HG02884 (cell line): ENCODE results near the gene PSME2.

Experiments
- ATAC-seq: cut with Tn5 transposase; IDR thresholded peaks from one replicate; pipeline ENCODE4 v1.9.1; 2021; ENCODE audit warnings: mild to moderate bottlenecking, moderate library complexity; ENCODE audit not compliant: unreplicated experiment

Gene PSME2

DNA sequence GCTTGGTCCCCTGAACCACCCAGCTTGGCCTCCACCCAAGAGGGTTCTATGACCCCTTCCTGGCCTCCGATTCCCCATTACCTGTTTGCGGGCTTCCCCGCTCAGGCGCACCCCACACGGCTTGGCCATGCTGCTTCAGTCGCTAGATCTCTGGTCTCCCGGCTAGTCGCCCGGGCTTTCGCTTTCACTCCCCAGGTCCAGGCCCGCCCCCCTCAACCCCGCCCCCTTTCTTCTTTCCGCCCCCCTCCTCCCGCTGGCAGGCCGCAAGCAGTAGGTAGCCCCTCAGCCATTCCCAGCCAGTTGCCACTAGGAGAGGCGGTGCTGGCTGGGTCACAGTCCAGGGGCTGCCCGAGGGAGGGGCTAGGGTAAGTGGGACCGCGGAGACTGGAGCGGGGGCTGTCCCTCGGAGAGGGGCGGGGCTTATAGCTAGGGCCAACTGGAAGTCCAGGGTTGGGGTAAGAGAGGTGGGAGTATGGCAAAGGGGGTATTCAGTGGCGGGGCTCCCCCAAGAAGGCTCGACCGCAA is at the start of gene PSME2:
Gene PSME2, minus strand, starts transcription at position 158 of the 525 bp plus-strand sequence. Its CDS starts 29 bp downstream, at position 129.
- ATAC-seq: peak; percentile 49

DNA sequence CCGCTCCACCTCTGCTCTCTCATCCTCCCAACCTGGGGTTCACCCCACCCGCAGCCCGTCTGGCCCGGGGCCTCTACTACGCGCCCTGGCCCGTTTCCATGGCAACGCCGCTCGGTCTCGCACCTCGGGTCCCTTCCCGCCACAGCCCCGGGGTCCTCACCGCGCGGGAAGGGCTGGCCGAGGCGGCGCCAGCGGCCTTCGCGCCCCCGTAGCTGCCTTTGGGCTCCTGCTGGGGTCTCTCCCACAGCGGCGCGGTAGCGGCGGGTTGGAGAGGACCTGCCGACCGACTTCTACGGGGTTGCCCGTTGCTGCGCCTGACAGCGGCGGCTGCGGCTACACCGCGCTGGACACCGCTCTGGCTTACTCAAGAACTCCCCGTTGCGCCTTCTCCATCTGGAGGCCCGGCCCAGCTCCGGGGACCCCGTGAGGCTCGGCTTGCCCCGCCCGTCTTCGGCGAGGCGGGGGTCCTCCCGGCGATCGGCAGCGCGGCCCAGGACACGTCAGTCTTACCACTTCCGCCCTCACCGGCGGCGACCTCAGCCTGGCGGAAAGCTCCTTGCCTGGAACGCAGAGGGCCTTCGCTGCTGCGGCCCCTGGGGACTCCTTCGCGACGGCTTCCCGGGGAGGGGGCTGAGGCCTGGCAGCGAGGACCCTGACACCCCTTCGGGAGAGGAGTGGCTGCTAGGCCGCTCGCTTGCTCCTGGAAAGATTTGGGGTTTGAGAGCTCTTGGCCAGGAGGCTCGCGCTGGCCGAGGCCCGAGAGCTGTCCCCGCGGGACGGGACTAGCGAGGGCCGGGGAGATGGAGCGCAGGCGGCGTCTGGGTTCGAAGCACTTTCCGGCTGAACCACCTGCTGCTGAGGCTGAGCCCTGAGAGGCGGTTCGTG is 49.0 kb upstream of the PSME2 start, which contains the start of gene TM9SF1:
Gene TM9SF1, minus strand, starts transcription at position 256 of the 885 bp plus-strand sequence. CDS start 422 bp downstream, outside the sequence.
- peak; percentile 69 for ATAC-seq

- ATAC-seq: no peak
These were observed 48.4 kb upstream of the PSME2 start for GRCh38 chr14:24194873-24195185.

DNA sequence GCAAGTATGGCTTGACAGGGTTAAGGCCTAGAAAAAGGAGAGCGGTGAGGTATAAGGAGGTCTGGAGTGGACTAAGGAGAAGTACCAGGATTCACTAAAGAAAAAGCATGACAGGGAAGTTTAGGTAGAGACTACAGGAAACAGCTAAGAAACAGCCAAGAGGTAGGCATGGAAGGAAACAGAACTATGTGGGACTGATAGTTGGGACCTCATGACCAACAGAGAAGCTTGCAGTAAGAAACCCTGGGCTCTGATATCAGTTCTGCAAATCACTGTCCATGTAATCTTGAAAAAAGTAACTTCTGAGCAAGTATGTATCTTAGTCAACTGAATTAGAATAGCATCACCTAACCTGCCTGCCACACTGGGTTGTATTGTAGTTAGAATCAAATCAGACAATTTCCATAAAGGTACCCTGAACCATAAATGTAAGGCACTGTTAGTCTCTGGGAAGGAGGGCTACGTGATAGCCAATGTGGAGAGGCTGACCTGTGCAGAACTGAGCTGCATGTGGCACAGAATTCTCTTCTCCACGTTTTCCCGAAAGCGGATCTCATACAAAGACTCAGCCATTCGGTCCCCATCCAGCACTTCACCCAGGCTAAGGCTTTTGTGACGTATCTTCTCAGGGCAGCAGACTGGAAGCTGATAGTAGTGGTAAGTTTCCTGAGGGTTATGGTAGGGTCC is 47.9 kb upstream of the PSME2 start:
- no peak for ATAC-seq

- no peak for ATAC-seq
These were observed 46.5 kb upstream of the PSME2 start for GRCh38 chr14:24192933-24193332.

- no peak for ATAC-seq
These were observed 44.0 kb upstream of the PSME2 start for GRCh38 chr14:24190416-24190815.

GRCh38 chr14:24189460-24189859 is 43.0 kb upstream of the PSME2 start:
- ATAC-seq: no peak

- ATAC-seq: no peak
These were observed 42.6 kb upstream of the PSME2 start for GRCh38 chr14:24189059-24189375.

DNA sequence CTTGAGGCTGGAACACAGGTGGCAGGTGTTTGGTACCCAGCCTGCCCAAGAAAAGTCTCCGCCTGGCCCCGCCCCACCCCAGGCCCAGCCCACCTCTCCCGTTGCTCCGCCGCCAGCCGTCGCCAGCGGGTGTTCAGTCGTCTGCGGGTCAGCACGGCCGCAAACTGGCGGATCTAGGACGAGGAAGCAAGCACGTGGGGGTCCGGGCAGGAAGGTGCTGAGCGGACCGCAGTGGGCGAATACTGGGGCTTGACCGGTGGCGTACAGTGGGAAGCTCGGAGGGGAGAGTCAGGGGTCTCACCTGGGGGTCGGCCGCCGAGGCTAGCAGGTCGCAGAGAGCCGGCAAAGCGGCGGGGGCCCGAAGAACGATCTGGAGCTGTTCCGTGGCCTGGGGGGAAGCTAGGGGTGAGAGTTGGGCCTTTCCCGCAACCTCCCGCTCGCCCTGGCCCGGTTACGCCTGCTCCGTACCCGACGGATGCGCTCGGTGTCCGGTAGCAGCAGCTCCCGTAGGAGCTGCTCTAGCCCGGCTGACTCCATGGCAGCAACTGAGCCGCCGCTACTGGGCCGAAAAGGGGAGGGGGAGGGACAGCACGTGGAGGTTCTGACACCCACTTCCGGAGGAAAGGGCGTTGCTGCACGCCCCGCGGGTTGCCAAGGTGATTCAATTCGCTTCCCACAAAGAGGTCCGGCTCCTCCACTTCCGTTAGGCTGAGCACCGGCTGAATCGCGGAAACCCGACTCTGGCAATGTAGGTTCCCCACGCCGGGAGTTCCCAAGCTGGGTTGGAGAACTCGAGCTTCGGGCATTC is 42.0 kb upstream of the PSME2 start, which contains the start of gene IPO4:
Gene IPO4, minus strand, starts transcription at position 566 of the 808 bp plus-strand sequence. Its CDS starts 29 bp downstream, at position 537.
- ATAC-seq: peak; percentile 87

DNA sequence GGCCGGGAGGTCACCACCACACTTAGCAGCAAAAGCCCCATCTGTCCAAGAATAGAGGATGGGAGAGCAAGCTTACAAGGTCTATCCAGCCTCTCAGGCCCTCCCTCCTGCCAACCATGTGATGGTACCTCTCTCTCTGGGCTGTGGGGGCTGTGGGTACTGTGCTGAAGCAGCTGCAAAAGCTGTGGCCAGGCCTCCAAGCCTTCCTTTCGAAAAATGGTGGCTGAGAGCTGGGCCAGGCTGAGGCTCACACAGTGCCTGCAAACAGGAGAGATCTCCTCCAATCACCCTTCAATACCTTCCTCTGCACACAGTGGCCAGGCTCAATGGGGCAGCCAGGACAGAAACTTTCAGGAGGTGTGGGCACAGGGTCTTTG is 41.1 kb upstream of the PSME2 start:
- ATAC-seq: no peak

DNA sequence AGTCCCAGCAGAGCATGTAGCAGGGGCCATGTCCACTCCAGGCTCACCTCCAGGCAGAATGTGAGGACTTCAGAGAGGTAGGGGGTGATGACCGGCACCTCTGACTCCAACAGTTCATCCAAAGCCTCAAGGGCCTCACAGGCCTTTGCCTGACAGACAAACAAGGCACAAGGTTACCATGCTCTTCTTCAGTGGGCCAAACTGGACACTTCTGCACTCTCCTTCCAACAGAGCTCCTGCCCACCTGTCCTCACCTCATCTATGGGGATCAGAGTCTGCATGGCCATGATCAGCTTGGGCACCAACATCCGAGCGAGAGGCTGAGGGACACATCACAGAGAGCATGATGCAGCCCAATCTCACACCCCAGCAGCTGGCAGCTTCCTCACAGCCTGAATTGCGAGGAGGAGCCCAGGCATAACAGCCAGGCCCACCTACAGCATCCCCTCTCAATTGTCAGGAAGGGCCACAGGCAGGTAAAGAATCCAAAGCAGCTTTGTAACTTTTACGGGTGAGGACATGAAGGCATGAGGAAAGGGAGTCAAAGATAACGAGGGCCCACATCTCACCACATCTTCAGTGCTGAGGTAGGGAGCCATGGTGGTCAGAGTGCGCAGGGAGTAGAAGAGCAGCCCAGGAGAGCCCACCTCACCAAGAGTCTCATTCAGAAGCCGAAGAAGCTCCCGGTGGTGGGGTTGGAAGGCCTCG is 40.6 kb upstream of the PSME2 start:
- no peak for ATAC-seq

DNA sequence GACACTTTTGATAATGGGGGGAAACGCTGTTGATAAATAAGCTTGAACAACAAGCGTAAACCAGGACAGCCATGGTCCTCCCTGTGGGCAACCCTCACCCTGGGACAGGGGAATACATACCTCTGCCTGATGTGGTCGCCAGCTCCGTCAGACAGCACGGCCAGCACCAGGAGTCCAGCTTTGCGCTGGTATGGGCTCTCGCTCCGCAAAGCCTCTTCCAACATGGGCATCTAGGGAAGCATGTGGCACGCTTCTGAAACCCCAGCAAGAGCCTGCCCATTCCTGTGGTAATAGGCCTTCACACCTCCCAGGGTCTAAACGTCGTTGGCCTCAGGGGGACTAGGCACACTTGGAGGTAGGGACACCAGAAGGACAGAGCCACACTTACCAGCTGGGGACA is 39.3 kb upstream of the PSME2 start:
- no peak for ATAC-seq

- ATAC-seq: no peak
These were observed 38.6 kb upstream of the PSME2 start for GRCh38 chr14:24185026-24185425.

DNA sequence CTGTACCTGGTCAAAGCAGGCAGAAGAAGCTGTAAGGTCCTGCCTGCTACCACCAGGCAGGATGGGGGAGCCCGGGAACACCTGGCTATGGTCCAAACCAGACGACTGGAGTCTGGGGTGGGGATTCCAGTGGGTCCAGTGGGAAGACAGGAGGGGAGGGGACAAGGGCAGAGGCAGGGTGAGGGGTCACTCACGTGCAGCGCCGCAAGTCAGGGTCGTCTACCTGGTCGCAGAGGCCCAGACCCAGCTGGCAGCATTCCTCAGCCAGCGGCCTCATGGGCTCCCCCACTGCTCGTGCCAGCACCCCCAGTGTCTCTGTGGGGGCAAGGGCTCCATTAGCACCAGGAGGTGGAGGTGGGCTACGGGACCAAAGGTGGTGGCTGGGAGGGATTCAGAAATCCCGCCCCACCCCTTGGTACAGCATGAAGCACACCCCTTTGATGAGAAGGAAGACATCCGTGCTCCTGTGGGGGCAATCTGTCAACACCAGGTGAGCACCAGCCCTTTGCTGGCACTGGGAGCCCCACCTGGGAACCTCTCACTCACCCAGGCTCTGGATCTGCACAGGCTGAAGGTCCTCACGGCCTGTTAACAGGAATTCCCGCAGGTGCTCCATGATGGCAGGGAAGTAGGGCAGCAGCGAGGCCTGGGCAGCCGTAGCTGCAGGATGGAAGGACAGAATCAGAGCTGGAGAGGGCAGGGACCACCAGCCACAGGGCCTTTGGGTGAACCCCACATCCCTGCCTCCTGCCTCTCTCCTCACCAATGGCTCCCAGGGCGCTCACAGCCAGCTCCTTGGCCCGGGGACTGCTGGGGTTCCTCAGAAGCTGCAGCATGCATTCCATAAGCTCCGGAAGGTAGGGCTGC is 37.9 kb upstream of the PSME2 start:
- no peak for ATAC-seq

DNA sequence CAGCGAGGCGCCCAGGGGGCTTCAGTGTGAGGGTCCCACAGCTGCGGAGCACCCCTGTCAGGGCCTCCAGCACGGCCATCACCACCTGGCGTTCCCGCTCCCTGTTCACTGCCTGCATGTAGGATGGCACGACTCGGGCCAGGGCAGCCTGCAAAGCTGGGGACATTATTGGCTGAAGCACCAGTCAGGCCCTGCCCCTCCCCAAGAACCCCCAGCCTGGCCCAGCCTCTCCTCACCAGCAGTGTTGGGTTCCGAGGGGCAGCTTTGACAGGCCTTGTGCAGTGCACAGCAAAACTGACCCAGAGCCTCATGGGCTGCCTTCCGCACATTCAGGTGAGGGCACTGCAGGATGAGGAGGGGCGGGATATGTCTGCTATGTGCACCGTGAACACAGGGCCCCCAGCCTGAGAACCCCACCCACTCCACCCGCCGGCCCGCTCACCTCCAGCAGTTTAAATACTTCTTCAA is 36.6 kb upstream of the PSME2 start:
- ATAC-seq: no peak

DNA sequence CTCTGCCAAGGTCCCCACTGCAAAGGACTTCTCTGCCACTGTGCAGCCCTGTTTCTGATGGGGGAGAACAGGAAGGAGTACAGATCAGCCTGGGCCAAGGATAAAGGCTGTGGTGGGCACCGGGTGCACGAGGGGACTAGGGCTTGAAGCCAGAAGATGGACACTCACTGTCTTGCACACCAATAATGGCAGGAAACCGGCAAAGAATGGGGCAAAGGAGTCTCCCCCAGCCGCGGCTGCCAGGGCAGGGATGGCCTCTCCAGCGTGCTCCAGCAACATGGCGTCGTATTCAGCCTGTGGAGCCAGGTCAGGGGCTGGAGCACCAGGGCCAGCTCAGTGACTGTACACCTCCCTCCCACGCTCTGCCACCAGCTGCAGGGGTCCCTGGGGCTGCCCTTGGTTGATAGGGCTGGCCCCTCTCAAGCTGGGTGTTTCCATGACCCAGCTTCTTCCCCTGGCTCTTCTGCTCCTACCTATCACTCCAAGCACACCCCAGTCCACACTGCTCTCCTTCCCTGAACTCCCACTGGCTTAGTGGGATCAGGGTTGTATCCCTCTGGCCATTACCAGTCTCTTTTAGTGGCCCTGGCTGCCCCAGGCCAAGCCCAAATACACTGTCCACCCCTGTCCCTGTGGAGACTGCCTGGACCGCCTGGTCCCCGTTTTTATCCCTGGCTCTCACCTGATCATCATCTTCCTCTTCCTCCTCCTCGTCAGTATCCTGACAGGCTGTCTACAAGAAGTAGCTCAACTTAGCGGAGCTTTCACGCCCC is 35.9 kb upstream of the PSME2 start:
- no peak for ATAC-seq

DNA sequence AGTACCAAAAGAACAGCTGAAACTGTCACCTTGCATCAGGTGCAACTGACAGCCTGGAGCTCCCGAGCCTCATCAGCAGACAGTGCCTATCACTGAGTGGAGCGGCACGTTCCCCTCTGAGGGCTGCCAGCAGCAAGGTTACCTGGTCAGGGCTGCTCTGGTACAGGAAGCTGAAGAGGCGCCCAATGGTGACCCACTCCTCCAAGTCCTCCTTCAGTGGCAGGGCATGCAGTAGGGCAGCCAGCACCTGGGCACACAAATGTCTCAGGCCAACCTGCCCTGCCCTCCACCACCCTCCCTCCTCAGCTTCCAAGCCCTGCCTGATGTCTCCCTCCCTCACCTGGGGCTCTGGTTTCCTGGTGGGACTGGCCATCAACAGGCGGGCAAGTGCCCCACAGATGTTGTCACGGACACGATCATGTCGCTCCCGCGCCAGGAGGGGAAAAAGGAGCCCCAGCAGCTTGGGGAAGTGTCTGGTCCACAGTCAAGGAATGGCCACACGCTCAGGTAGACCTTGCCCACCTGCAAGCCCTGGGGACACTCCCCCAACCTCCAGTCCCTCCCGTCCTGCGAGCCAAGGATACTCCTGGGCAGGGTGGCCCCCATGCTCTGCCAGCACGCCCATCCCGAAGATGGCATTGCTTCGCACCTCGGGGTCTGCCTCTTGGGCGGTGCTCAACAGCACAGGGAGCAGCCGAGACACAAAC is 35.1 kb upstream of the PSME2 start:
- no peak for ATAC-seq
